MM.1S (cell line): ENCODE data around the gene AGPAT2.

ENCODE experiments used
- CTCF ChIP-seq: fragments of 300-600 bp; sonication (generic); IDR thresholded peaks from 2 replicates; pipeline ENCODE4 v1.5.1; 2016; ENCODE audit warnings: antibody characterized with exemption, low read length, mixed read lengths
- EZH2 ChIP-seq: fragments of 300-600 bp; sonication (generic); optimal IDR thresholded peaks from 2 replicates; pipeline ENCODE3; 2017; ENCODE audit warnings: low read depth, mild to moderate bottlenecking, antibody characterized with exemption, low read length, mixed read lengths

- TF ChIP-seq CTCF: no peak
- no peak for TF ChIP-seq EZH2
Measured at GRCh38 chr9:136634904-136635303, 52.4 kb downstream of the AGPAT2 start.
